HepG2 (cell line): ENCODE measurements around the gene SENP5.

Source experiments
- EP300 ChIP-seq, 3 experiments: sonication (generic) in 1 of 3; formaldehyde crosslinking in 1 of 3; IDR thresholded peaks; 2 replicates each; pipeline versions ENCODE4 v1.5.1 to v1.6.1; 2011 to 2020; ENCODE audit warnings: low read depth in 2 of 3, low read length in 2 of 3, borderline replicate concordance in 1 of 3, improper control_type of control experiment in 1 of 3, mild to moderate bottlenecking in 1 of 3, missing genetic modification reagents in 1 of 3, moderate library complexity in 1 of 3
- NCOA5 ChIP-seq: sonication (generic); formaldehyde crosslinking; IDR thresholded peaks from 2 replicates; pipeline ENCODE4 v1.4.0; 2020; ENCODE audit warnings: missing genetic modification reagents
- SP1 ChIP-seq, 2 experiments: fragments of 450-650 bp in 1 of 2; sonication (generic) in 1 of 2; formaldehyde crosslinking in 1 of 2; IDR thresholded peaks; 2 replicates each; pipeline versions ENCODE4 v1.4.0 to v1.6.1; 2016 to 2020; ENCODE audit warnings: missing genetic modification reagents in 1 of 2
- ZNF282 ChIP-seq: fragments of 450-650 bp; IDR thresholded peaks from 2 replicates; pipeline ENCODE4 v1.6.1; 2018; ENCODE audit not compliant: partially characterized antibody
- TF ChIP-seq, protein P1 (sequence below): sonication (generic); formaldehyde crosslinking; IDR thresholded peaks from 2 replicates; pipeline ENCODE4 v1.8.0; 2022; ENCODE audit warnings: mild to moderate bottlenecking, missing genetic modification reagents
- TF ChIP-seq, protein P2 (sequence below): sonication (generic); formaldehyde crosslinking; IDR thresholded peaks from 2 replicates; pipeline ENCODE4 v1.4.0; 2020; ENCODE audit warnings: missing genetic modification reagents
- TF ChIP-seq, protein P3 (sequence below): sonication (generic); formaldehyde crosslinking; IDR thresholded peaks from 2 replicates; pipeline ENCODE4 v1.5.0; 2020; ENCODE audit warnings: mild to moderate bottlenecking, missing genetic modification reagents, moderate library complexity
- TF ChIP-seq, protein P4 (sequence below): sonication (generic); formaldehyde crosslinking; IDR thresholded peaks from 2 replicates; pipeline ENCODE4 v1.8.0; 2022; ENCODE audit warnings: missing genetic modification reagents, low read depth, mild to moderate bottlenecking, borderline replicate concordance

DNA sequence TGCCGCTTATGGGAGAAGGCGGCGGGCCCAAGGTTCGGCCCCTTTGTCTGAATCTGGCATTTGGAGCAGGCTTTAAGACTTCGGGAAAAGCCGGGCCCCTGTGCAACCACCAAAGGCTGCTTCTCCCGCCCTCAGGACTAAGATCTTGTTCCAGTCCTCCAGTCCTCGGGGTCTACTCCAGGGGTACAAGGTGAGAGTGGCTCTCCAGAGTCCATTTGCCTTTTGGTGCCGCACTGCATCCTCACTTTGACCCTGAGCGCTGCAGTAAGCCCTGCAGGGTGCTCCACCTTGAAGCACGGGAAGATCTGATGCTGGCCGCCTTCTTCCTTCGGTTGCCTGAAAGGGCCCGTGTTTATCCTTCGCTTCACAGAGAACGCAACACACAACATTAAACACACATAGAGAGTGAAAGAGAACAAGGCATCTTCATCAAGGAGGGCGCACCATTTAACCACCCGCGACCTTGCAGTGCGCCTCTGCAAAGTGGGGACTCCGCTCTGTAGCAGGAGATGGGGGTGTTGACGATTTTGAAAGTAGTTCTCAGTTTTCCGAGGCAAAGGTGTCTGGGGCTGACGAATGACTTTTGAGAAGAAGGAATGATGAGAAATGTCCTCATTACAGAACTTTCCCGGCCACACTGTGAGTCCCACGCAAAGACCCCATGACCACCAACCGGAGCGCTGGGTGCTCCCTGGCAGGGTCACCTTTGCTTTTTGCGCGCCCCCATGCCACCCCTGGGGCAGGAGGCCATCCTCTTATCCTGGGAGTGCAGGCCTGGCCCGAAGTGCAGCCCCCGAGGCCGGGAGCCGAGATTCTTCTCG, 99.9 kb downstream of the SENP5 start:
- TF ChIP-seq, protein P1, sequence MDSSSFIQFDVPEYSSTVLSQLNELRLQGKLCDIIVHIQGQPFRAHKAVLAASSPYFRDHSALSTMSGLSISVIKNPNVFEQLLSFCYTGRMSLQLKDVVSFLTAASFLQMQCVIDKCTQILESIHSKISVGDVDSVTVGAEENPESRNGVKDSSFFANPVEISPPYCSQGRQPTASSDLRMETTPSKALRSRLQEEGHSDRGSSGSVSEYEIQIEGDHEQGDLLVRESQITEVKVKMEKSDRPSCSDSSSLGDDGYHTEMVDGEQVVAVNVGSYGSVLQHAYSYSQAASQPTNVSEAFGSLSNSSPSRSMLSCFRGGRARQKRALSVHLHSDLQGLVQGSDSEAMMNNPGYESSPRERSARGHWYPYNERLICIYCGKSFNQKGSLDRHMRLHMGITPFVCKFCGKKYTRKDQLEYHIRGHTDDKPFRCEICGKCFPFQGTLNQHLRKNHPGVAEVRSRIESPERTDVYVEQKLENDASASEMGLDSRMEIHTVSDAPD (CRISPR knock-in tag) = no peak
- TF ChIP-seq, protein P2, sequence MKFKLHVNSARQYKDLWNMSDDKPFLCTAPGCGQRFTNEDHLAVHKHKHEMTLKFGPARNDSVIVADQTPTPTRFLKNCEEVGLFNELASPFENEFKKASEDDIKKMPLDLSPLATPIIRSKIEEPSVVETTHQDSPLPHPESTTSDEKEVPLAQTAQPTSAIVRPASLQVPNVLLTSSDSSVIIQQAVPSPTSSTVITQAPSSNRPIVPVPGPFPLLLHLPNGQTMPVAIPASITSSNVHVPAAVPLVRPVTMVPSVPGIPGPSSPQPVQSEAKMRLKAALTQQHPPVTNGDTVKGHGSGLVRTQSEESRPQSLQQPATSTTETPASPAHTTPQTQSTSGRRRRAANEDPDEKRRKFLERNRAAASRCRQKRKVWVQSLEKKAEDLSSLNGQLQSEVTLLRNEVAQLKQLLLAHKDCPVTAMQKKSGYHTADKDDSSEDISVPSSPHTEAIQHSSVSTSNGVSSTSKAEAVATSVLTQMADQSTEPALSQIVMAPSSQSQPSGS (CRISPR knock-in tag) = no peak
- no peak for TF ChIP-seq NCOA5 (CRISPR knock-in tag)
- no peak for TF ChIP-seq EP300 (IDR thresholded peaks at IDR 0.05; ENCODE audit: low read depth in 2 of 2, low read length in 2 of 2)
- TF ChIP-seq EP300 (CRISPR knock-in tag; IDR thresholded peaks at IDR 0.05; ENCODE audit: borderline replicate concordance) = no peak
- TF ChIP-seq, protein P3, sequence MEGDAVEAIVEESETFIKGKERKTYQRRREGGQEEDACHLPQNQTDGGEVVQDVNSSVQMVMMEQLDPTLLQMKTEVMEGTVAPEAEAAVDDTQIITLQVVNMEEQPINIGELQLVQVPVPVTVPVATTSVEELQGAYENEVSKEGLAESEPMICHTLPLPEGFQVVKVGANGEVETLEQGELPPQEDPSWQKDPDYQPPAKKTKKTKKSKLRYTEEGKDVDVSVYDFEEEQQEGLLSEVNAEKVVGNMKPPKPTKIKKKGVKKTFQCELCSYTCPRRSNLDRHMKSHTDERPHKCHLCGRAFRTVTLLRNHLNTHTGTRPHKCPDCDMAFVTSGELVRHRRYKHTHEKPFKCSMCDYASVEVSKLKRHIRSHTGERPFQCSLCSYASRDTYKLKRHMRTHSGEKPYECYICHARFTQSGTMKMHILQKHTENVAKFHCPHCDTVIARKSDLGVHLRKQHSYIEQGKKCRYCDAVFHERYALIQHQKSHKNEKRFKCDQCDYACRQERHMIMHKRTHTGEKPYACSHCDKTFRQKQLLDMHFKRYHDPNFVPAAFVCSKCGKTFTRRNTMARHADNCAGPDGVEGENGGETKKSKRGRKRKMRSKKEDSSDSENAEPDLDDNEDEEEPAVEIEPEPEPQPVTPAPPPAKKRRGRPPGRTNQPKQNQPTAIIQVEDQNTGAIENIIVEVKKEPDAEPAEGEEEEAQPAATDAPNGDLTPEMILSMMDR = no peak
- TF ChIP-seq, protein P4, sequence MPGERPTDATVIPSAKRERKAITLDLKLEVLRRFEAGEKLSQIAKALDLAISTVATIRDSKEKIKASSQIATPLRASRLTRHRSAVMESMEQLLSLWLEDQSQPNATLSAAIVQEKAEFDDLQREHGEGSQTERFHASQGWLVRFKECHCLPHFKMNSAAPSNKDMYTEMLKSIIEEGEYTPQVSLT (CRISPR knock-in tag) = no peak
- TF ChIP-seq ZNF282 = no peak
- no peak for TF ChIP-seq SP1 (IDR thresholded peaks at IDR 0.05)
- TF ChIP-seq SP1 (CRISPR knock-in tag; IDR thresholded peaks at IDR 0.05) = no peak
